ENCODE measurements around the gene PDE5A. TPM values are rescaled to one million over a fixed set of nuclear protein-coding genes. Genes with fewer than 3 reads are reported as not detected.

The PDE5A gene
- total RNA-seq = 7.3 and 8.2 TPM in 2 replicates

DNA sequence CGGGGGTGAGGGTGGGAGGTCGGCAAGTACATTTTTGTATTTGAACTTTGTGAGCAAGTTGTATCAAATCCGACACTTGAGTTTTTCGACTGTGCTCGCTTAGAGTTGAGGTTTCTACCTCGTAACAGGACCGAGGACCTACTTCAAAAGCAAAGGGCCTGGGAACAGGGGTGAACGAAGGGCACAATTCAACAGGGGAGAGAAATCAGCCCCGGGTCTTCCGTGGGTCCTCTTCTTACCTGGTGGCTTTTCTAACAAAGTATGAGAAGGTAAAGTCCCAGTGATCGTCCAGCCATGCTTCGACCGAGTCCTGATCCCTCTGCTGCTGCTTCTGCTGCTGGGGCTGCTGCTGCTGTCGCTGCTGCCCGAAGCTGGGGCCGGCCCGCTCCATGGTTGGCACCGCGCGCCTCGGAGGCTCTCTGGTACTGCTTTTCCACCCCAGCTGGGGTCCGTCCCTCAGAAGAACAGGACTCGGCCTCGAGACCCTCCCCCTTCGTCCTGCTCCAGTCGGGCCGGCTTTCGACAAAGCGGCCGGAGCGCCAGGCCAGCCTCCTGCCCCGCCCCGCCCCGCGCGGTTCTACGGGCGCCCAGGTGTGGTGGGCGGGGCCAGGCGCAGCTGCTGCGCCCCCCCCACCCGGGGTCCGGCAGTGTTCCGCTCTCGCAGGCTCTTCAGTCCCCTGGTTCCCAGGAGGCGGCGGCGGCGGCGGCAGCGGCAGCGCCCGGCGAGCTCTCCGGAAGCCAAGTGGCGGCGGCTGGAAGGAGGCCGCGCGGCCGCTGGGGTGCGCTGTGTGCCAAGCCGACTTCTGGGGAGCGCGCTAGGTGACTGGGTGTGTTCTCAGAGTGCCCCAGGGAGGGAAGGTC lies at the start of gene PDE5A:
Gene PDE5A (minus strand): TSS at position 524 of the 861 bp plus-strand sequence. CDS start 133 bp downstream, at position 391.

